Measurements from ENCODE around the gene DIAPH3. TPM values are rescaled to one million over a fixed set of nuclear protein-coding genes. Genes with fewer than 3 reads are reported as not detected.

The DIAPH3 gene
- total and polyA plus RNA-seq, 2 of the 4 experiments (the other 2 are of a cell fraction), result 8.9 to 9.3 TPM

DNA sequence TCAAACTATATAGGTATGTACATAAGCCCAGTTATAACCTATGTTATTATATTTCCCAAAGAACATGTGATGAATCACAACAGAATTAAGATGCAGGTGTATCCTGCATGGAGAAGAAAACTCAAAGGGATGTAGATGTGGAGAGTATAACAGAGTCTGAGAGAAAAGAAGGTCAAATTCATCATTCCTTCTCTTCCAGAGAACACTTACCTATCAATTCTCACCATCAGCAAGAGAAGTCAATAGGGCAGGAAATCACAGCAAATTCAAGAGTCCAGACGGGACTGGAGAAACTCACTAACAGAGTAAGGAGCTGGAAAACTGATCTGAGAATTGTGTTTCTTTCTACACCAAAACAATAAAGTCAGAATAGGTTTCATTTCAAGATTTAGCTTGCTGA lies 28.4 kb downstream of the DIAPH3 start:
- peak overlapping the region; percentile 81; the same call in 1 of the 2 replicates for H3K27ac ChIP-seq (ENCODE audit: insufficient read depth, low read length)
- H3K9ac ChIP-seq (ENCODE audit: low read depth, low read length), result peak overlapping the region; percentile 68; the same call in 1 of the 2 replicates
- POLR2A ChIA-PET (ENCODE audit: unreplicated experiment), result no interaction called here
- H3K14ac ChIP-seq (replicated peaks; ENCODE audit: low read depth, low read length), result 0 out of 2 replicates have a peak overlapping the region, but pooled peaks have one; percentile 24
- H3K27me3 ChIP-seq (ENCODE audit: control insufficient read depth, insufficient read depth, low read length), result no peaks in the 10 kb centered on the region
- TF ChIP-seq, protein P1, sequence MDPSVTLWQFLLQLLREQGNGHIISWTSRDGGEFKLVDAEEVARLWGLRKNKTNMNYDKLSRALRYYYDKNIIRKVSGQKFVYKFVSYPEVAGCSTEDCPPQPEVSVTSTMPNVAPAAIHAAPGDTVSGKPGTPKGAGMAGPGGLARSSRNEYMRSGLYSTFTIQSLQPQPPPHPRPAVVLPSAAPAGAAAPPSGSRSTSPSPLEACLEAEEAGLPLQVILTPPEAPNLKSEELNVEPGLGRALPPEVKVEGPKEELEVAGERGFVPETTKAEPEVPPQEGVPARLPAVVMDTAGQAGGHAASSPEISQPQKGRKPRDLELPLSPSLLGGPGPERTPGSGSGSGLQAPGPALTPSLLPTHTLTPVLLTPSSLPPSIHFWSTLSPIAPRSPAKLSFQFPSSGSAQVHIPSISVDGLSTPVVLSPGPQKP (IDR thresholded peaks at IDR 0.05; ENCODE audit: borderline replicate concordance, low read depth, low read length), result no peak
- TF ChIP-seq RFX5 (IDR thresholded peaks at IDR 0.05; ENCODE audit: low read depth, low read length) (no peak), MXI1 (IDR thresholded peaks at IDR 0.05; ENCODE audit: borderline replicate concordance, low read depth, low read length) (no peak), NFE2L2 (IDR thresholded peaks at IDR 0.05; ENCODE audit: low read depth, low read length) (no peak), BHLHE40 (IDR thresholded peaks at IDR 0.05; ENCODE audit: low read depth, low read length) (no peak), FOS (IDR thresholded peaks at IDR 0.05; ENCODE audit: low read depth, low read length) (no peak), CEBPB (IDR thresholded peaks at IDR 0.05; ENCODE audit: low read depth, low read length) (no peak)
- TF ChIP-seq, protein P2, sequence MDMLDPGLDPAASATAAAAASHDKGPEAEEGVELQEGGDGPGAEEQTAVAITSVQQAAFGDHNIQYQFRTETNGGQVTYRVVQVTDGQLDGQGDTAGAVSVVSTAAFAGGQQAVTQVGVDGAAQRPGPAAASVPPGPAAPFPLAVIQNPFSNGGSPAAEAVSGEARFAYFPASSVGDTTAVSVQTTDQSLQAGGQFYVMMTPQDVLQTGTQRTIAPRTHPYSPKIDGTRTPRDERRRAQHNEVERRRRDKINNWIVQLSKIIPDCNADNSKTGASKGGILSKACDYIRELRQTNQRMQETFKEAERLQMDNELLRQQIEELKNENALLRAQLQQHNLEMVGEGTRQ (IDR thresholded peaks at IDR 0.05; ENCODE audit: low read depth, low read length), result no peak
- CTCF ChIA-PET, result interaction anchor here (0.6 to 1.2 kb wide), 6 partner anchors 10 to 289 kb away, joined by 3 to 11 read pairs (median 4); no protein-coding TSS in a partner anchor
- no peak overlapping the region for H2AK9ac ChIP-seq (replicated peaks; ENCODE audit: low read depth, low read length, poor library complexity)
- H2AFZ ChIP-seq (replicated peaks; ENCODE audit: low read length, poor library complexity), result no peak overlapping the region
- peaks cover 8% of the 10 kb centered on the region for H3K4me1 ChIP-seq (ENCODE audit: control insufficient read depth, insufficient read depth, low read length)
- H3K9me3 ChIP-seq (ENCODE audit: control insufficient read depth, insufficient read depth, low read length), result no peaks in the 10 kb centered on the region
- peaks cover 7% of the 10 kb centered on the region for H3K9me1 ChIP-seq (ENCODE audit: insufficient read depth, low read length)
- peak overlapping the region; percentile 94; the same call in 1 of the 2 replicates for H3K18ac ChIP-seq (ENCODE audit: low read depth, low read length)
- H3K56ac ChIP-seq (ENCODE audit: extremely low read depth, insufficient read depth, low read length), result peak overlapping the region; percentile 95
- ATAC-seq (ENCODE audit: low read depth) (peak; percentile 13), DNase-seq (no peak)
- H4K8ac ChIP-seq (ENCODE audit: low read depth in 2 of 2, low read length in 2 of 2), result peak overlapping the region in 1 of 2 experiments; percentile 57; a peak in 2 of 4 replicates
- H3K4me3 ChIP-seq (ENCODE audit: insufficient read depth, low read depth, low read length), result peak overlapping the region; percentile 47; the same call in 1 of the 2 replicates
- H2BK15ac ChIP-seq (ENCODE audit: low read depth, low read length), result peak overlapping the region; percentile 57; the same call in 1 of the 3 replicates
- no peaks in the 10 kb centered on the region; the same call in 1 of the 2 replicates for H4K20me1 ChIP-seq (ENCODE audit: insufficient read depth, low read length)
- no peaks in the 10 kb centered on the region for H3K36me3 ChIP-seq (ENCODE audit: control insufficient read depth, insufficient read depth, low read length)
- in situ Hi-C loops (cut with MboI; ENCODE audit: low sequenced_read_pairs), result no loop called here
- WGBS, 2 experiments (ENCODE audit: extremely low coverage in 2 of 2, insufficient read length in 1 of 2), result no CpG with 5 or more reads among the region's 1 CpG
- peak overlapping the region; percentile 95; the same call in 1 of the 2 replicates for H4K5ac ChIP-seq (ENCODE audit: low read depth, low read length)
- peak overlapping the region; percentile 97 for H3K4me2 ChIP-seq (ENCODE audit: low read depth, low read length)
- H4K91ac ChIP-seq (ENCODE audit: insufficient read depth, low read depth, low read length), result peak overlapping the region; percentile 50; the same call in 1 of the 2 replicates
- H3K4ac ChIP-seq (ENCODE audit: low read depth, low read length), result peak overlapping the region; percentile 42; the same call in 1 of the 2 replicates
- intact Hi-C loops (cut with micrococcal nuclease), result no loop called here
- dilution Hi-C loops (cut with HindIII; ENCODE audit: low sequenced_read_pairs, unreplicated experiment), result no loop called here
- BruUV-seq (replicated peaks), result TSS peak; percentile 41
- peak overlapping the region; percentile 66 for H2BK120ac ChIP-seq (ENCODE audit: low read depth, low read length)
- H3K23ac ChIP-seq (ENCODE audit: low read depth, low read length), result peak overlapping the region; percentile 70; the same call in 1 of the 2 replicates
- peaks cover 28 to 58% of the 10 kb centered on the region in 2 experiments for H3K79me1 ChIP-seq (ENCODE audit: low read depth in 1 of 2, low read length in 2 of 2)
- peak overlapping the region; percentile 100 for H2BK5ac ChIP-seq (ENCODE audit: low read depth, low read length, poor library complexity, severe bottlenecking)
- H2AK5ac ChIP-seq (ENCODE audit: low read depth, low read length), result no peak overlapping the region
- H2BK20ac ChIP-seq (ENCODE audit: low read depth, low read length), result peak overlapping the region; percentile 60; the same call in 1 of the 2 replicates
